Aorta (tissue), 5 donors: ENCODE results near the gene NDOR1. TPM values are rescaled to one million over a fixed set of nuclear protein-coding genes. Genes with fewer than 3 reads are reported as not detected.

Experiments used
- ATAC-seq: fragments of 200-7000 bp; cut with Tn5 transposase; one replicate; pipeline ENCODE4 v1.9.1; 2022; ENCODE audit warnings: moderate library complexity; ENCODE audit not compliant: low FRiP score
- DNase-seq, 2 donors: peaks; one replicate each; pipeline ENCODE4 v3.0.0-alpha.2; 2020
- H3K27ac ChIP-seq, 2 donors: one replicate each; pipeline ENCODE4 v1.5.1; 2013; ENCODE audit warnings: low read length in 2 of 2, mild to moderate bottlenecking in 2 of 2, moderate library complexity in 2 of 2, control low read depth in 1 of 2, inconsistent platforms in 1 of 2, low read depth in 1 of 2
- H3K27me3 ChIP-seq, 2 donors: one replicate each; pipeline ENCODE4 v1.6.1; 2013; ENCODE audit warnings: control low read depth in 1 of 2, low read length in 1 of 2, mild to moderate bottlenecking in 1 of 2, moderate library complexity in 1 of 2; ENCODE audit not compliant: insufficient read depth in 2 of 2, control insufficient read depth in 1 of 2
- H3K36me3 ChIP-seq, 2 donors: one replicate each; pipeline ENCODE4 v1.6.1; 2013; ENCODE audit warnings: control low read depth in 1 of 2, low read length in 1 of 2, mild to moderate bottlenecking in 1 of 2; ENCODE audit not compliant: insufficient read depth in 2 of 2, control insufficient read depth in 1 of 2
- H3K4me1 ChIP-seq, 2 donors: one replicate each; pipeline ENCODE4 v1.6.1; 2013; ENCODE audit warnings: low read length in 2 of 2, control low read depth in 1 of 2, mild to moderate bottlenecking in 1 of 2, moderate library complexity in 1 of 2; ENCODE audit not compliant: insufficient read depth in 2 of 2, control insufficient read depth in 1 of 2
- H3K4me3 ChIP-seq, 2 donors: one replicate each; pipeline ENCODE4 v1.5.1; 2013; ENCODE audit warnings: low read length in 2 of 2, control low read depth in 1 of 2, mild to moderate bottlenecking in 1 of 2
- H3K9me3 ChIP-seq: one replicate; pipeline ENCODE4 v1.6.1; 2013; ENCODE audit warnings: mild to moderate bottlenecking, low read length; ENCODE audit not compliant: control insufficient read depth
- WGBS, 2 donors: extraction: QIAGEN DNeasy Blood & Tissue Kit; methylation state at CpG; one replicate each; pipeline ENCODE4 v1.1.7; 2013; 5-methylcytosine and 5-hydroxymethylcytosine counted together
- intact Hi-C, 2 donors: fragments of 100-400 bp; cut with DNase I; formaldehyde crosslinking; loops; one replicate each; pipeline versions ENCODE4 v1.14.2 to v1.15.0; 2022
- polyA plus RNA-seq, 2 donors: library from polyadenylated mRNA; stranded (reverse); fragments of 200-250 nt; gene quantifications; one replicate each; pipeline ENCODE4 v1.2.3, GENCODE V29; 2013
- total RNA-seq, 2 donors: library from RNA; stranded (reverse); fragmentation: NEBNext Ultra II Directional; extraction: Animal tissue kit (Norgen Biotek cat#: 25700); gene quantifications; one replicate each; pipeline ENCODE4 v1.2.1, GENCODE V29; 2021
- donor health status: healthy with polysubstance abuse.
- donor health status: Bipolar disorder and iron deficiency.
- donor health status: DM: no; HTN: no; CAD: no.
- donor health status: DM: no; HTN: no; CAD: no.
- donor health status: DM: yes; HTN: yes; CAD: no.

Gene NDOR1
- total and polyA plus RNA-seq, 4 donors = 3.0 to 20.4 (median 12.1) TPM

DNA sequence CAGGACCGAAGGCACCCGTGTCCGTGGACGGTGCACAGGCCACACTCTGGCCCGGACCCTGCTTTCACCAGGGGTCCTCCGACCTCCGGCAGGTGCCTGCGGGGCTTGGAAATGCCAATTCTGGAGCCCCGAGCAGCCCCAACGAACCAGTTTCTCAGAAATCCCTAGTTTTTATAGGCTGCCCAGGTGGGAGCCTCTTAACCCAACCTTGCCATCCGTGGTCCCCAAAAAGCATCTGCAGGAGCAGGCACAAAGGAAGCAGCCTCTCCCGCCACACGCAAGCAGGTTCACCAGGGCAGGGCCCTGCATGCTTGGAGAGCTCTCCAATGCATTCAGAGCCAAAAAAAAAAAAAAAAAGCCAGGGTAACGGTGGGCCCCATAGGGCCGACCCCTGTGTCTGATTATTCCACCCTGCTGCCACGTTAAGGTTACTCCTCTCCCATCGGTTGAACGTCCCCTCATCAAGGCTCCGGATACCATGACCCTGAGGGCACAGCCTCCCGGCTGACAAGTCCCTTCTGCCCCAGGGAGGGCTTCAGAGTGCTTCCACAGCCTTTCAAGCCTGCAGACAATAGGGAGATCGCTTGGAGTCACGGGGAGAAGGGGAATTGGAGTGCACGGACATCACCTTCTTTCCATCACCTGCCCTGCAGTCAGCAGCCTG lies 4.2 kb upstream of the NDOR1 start:
- DNase-seq (no peak), ATAC-seq (no peak)
- no peaks in the 10 kb centered on the region for H3K27me3 ChIP-seq
- H3K4me3 ChIP-seq = peak overlapping the region; percentile 15 to 52
- H3K27ac ChIP-seq = peak overlapping the region in 1 of 2 donors; percentile 35
- no peaks in the 10 kb centered on the region for H3K9me3 ChIP-seq
- no peaks in the 10 kb centered on the region for H3K36me3 ChIP-seq
- WGBS, 2 donors = 18 to 19% methylated on average over 23 of the region's 23 CpGs
- peaks cover 1 to 3% of the 10 kb centered on the region in 2 donors for H3K4me1 ChIP-seq
- intact Hi-C loops = no loop called here

DNA sequence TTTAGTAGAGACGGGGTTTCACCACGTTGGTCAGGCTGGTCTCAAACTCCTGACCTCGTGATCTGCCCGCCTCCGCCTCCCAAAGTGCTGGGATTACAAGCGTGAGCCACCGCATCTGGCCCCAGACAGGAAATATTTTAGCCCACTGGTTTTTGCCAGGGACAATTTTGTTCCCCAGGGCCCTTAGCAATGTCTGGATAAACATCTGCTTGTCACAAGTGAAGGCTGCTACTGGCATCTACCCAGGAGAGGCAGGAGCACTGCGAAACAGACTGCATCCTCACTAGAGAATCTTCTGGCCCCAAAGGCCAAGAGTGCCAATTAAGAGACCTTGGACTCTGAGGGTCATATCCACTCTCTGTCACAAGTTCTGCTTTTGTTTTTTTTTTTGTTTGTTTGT lies 2.5 kb upstream of the NDOR1 start:
- DNase-seq (no peak), ATAC-seq (no peak)
- Histone ChIP-seq H3K27me3 (no peaks in the 10 kb centered on the region), H3K4me3 (no peak overlapping the region), H3K27ac (no peak overlapping the region), H3K4me1 (peaks cover 1 to 3% of the 10 kb centered on the region in 2 donors), H3K9me3 (no peaks in the 10 kb centered on the region), H3K36me3 (no peaks in the 10 kb centered on the region)
- WGBS, 2 donors = 34% methylated on average over 8 of the region's 8 CpGs
- intact Hi-C loops = no loop called here

DNA sequence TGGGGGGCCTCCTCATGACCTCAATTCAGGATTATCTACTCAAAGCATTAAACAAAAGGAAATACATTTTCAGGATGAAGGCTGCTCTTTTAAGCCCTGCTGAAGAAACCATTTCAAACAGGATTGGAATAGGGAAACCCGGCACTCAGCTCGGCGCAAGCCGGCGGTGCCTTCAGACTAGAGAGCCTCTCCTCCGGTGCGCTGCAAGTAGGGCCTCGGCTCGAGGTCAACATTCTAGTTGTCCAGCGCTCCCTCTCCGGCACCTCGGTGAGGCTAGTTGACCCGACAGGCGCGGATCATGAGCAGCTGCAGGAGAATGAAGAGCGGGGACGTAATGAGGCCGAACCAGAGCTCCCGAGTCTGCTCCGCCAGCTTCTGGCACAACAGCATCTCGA lies 772 bp upstream of the NDOR1 start:
- intact Hi-C loops = no loop called here
- no peaks in the 10 kb centered on the region for H3K9me3 ChIP-seq
- peaks cover 1% of the 10 kb centered on the region in 2 donors for H3K4me1 ChIP-seq
- H3K4me3 ChIP-seq = peak overlapping the region; percentile 62 to 69
- WGBS, 2 donors = 9 to 13% methylated on average over 21 of the region's 21 CpGs
- no peak overlapping the region for H3K27ac ChIP-seq
- no peaks in the 10 kb centered on the region for H3K27me3 ChIP-seq
- no peak for ATAC-seq
- no peak for DNase-seq
- no peaks in the 10 kb centered on the region for H3K36me3 ChIP-seq

DNA sequence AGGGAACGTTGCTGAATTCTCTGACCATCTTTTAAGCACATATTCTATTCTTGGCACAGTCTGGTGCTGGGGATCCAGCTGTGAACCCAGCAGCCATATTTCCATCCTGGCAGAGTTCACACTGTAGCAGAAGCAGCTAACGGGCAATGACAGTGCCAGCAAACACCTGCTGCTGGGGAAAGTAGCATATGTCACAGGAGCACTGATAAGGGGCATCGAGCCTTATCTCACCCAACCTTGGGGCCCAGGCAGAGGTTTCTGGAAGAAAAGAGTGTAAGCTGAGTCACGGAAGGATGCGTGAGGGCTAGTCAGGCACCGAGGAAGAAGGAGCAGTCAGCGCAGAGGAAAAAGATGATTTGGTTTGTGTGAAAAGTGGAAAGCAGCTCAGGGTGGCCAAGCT lies 1.1 kb downstream of the NDOR1 start:
- Histone ChIP-seq H3K36me3 (no peaks in the 10 kb centered on the region), H3K4me1 (no peaks in the 10 kb centered on the region)
- intact Hi-C loops = no loop called here

DNA sequence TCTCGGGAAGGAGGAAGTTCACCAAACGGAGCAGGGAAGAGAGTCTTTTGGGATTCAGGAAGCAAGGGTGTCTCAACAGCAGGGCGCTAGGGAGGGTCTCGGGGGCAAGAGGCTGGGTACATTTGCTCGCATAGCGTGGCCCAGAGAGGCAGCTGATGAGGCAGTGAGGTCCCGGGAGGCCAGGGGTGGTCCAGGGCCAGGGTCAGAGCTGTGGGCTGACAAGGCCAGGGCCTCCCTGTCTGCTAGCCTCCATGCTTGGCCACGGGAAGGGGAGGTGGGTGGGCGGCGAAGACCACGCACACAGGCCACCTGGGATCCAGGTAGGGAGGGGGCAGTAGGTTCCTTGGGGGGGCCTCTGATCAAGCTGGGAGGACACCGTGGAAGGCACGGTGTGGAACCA lies 6.0 kb downstream of the NDOR1 start:
- H3K36me3 ChIP-seq = no peaks in the 10 kb centered on the region
- intact Hi-C loops = no loop called here

More for the DNA sequence above, 1.1 kb downstream of the NDOR1 start:
- ATAC-seq (no peak), DNase-seq (no peak)
- H3K27ac ChIP-seq = no peak overlapping the region
- H3K4me3 ChIP-seq = no peak overlapping the region
- 75% methylated on average over 7 of the region's 7 CpGs for WGBS, 2 donors
- H3K27me3 ChIP-seq = no peaks in the 10 kb centered on the region
- H3K9me3 ChIP-seq = no peaks in the 10 kb centered on the region

DNA sequence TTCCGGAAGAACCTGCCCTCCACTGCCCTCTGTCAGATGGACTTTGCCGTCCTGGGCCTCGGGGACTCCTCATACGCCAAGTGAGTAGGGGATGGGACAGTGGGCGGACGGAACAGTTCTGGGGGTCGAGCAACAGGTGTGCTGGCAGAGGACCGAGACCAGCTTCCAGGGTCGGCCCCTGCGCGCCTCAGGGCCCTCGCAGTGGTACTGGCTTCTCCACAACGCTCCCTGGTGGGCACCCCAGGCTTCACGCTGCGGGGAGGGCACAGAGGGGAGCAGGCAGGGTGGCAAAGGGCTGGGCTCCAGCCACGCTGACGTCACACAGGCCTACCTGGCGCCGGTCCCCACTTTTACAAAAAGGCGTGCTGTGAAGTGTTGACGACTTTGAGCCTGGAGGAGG lies 7.0 kb downstream of the NDOR1 start:
- Histone ChIP-seq H3K27ac (no peak overlapping the region), H3K9me3 (no peaks in the 10 kb centered on the region), H3K27me3 (no peaks in the 10 kb centered on the region), H3K4me3 (no peak overlapping the region), H3K36me3 (no peaks in the 10 kb centered on the region), H3K4me1 (no peaks in the 10 kb centered on the region)
- intact Hi-C loops = no loop called here
- ATAC-seq (no peak), DNase-seq (no peak)
- WGBS, 2 donors = 84 to 86% methylated on average over 19 to 21 of the region's 21 CpGs

More for the DNA sequence above, 6.0 kb downstream of the NDOR1 start:
- Histone ChIP-seq H3K27ac (no peak overlapping the region), H3K4me3 (no peak overlapping the region), H3K9me3 (no peaks in the 10 kb centered on the region), H3K27me3 (no peaks in the 10 kb centered on the region), H3K4me1 (no peaks in the 10 kb centered on the region)
- no peak for ATAC-seq
- 76 to 88% methylated on average over 13 of the region's 13 CpGs for WGBS, 2 donors
- DNase-seq = no peak

DNA sequence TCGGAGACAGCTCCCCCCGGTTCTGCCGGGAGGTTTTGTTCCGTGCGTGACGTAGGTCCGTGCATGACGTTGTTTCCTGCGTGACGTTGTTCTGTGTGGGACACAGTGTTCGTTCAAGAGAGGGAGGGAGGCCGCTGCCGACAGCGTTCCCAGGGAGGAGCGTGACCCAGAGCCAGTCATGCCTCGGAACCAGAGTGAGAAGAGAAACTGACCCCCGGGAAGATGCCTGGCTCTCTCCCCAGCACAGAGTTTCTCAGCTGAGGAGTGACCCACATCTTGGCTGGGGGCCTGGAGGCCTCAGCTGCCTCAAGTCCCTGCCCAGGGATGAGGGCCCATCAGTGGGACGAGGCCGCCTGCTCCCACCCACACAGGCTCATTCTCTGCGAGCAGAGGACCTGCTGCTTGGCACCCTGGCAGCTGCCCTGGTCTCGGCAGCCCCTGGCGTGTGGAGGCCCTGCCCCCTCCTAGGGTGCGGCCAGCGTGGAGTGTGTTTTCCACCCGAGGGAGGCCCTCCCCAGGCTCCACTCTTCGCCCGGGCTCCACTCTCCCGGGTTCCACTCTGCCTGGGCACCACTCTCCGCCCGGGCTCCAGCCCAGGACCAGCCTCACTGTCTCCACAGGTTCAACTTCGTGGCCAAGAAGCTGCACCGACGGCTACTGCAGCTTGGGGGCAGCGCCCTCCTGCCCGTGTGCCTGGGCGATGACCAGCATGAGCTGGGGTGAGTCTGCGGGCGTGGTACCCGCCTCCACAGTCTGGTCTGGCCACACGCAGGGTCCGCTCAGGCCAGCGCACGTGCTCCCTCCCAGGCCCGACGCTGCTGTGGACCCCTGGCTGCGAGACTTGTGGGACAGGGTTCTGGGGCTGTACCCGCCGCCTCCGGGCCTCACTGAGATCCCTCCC lies 7.9 kb downstream of the NDOR1 start:
- DNase-seq (no peak), ATAC-seq (no peak)
- H3K4me3 ChIP-seq = no peak overlapping the region
- no peaks in the 10 kb centered on the region for H3K9me3 ChIP-seq
- H3K27me3 ChIP-seq = no peaks in the 10 kb centered on the region
- H3K27ac ChIP-seq = no peak overlapping the region
- WGBS, 2 donors = 89% methylated on average over 49 of the region's 49 CpGs
- no peaks in the 10 kb centered on the region for H3K36me3 ChIP-seq
- intact Hi-C loops = no loop called here
- no peaks in the 10 kb centered on the region for H3K4me1 ChIP-seq

DNA sequence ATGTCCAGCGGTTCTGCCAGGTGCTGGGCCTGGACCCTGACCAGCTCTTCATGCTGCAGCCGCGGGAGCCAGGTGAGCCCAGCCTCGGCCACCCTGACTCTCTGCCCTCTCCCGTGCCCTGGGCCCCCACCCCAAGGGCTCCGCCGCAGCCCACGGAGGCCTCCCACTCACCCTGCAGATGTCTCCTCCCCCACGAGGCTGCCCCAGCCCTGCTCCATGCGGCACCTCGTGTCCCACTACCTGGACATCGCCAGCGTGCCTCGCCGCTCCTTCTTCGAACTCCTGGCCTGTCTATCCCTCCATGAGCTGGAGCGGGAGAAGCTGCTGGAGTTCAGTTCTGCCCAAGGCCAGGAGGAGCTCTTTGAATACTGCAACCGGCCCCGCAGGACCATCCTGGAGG lies 9.1 kb downstream of the NDOR1 start:
- intact Hi-C loops = no loop called here
- Histone ChIP-seq H3K9me3 (no peaks in the 10 kb centered on the region), H3K36me3 (no peaks in the 10 kb centered on the region), H3K4me1 (no peaks in the 10 kb centered on the region), H3K4me3 (no peak overlapping the region), H3K27me3 (no peaks in the 10 kb centered on the region), H3K27ac (no peak overlapping the region)
- DNase-seq (no peak), ATAC-seq (no peak)
- 92 to 93% methylated on average over 19 of the region's 19 CpGs for WGBS, 2 donors
